SH-SY5Y (cell line): Measurements from ENCODE around the gene USH1G.

Source experiments
- GATA2 ChIP-seq: IDR thresholded peaks from 2 replicates; pipeline ENCODE4 v1.6.1; 2011; ENCODE audit warnings: mild to moderate bottlenecking, low read depth, low read length
- GATA3 ChIP-seq: IDR thresholded peaks from 2 replicates; pipeline ENCODE4 v1.6.1; 2011; ENCODE audit warnings: low read depth, mild to moderate bottlenecking, low read length, moderate library complexity

Gene USH1G

DNA sequence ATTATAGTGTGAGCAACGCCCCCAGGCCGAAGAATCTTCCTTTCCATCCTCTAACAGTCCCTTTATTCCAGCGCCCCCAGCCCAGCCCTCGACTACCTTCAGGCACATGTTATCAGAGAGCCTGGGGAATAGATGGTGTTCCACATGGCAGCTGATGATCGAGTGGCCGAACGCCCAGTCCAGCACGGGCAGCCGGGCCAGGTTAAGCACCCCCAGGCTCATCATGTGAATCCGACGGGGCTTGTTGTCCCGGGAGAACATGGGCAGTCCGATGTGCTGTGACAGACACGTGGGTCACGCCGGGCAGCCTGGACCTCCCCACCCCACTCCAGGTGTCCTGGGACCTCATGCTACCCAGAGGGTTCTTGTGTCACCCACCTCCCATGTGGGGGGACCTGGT lies 43.7 kb downstream of the USH1G start:
- TF ChIP-seq GATA2 (no peak), GATA3 (no peak)

DNA sequence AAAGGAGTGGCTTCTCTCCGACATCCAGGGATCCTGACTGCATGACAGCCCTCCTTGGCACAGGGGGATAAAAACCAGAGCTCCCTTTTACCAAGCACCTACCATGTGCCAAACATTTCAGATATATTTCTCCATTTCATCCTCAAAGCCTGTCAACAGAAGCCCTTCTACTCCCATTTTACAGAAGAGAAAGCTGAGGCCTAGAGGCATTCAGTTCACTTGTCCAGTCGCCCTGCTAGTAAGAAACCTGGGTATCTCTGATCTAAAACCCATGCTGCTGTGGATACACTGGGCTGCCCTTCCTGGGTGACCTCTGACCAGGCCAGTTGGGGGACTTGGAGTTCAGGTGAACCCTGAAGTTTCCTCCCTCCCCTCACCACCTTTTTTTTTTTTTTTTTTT lies 44.4 kb downstream of the USH1G start:
- TF ChIP-seq GATA3 (no peak), GATA2 (no peak)

DNA sequence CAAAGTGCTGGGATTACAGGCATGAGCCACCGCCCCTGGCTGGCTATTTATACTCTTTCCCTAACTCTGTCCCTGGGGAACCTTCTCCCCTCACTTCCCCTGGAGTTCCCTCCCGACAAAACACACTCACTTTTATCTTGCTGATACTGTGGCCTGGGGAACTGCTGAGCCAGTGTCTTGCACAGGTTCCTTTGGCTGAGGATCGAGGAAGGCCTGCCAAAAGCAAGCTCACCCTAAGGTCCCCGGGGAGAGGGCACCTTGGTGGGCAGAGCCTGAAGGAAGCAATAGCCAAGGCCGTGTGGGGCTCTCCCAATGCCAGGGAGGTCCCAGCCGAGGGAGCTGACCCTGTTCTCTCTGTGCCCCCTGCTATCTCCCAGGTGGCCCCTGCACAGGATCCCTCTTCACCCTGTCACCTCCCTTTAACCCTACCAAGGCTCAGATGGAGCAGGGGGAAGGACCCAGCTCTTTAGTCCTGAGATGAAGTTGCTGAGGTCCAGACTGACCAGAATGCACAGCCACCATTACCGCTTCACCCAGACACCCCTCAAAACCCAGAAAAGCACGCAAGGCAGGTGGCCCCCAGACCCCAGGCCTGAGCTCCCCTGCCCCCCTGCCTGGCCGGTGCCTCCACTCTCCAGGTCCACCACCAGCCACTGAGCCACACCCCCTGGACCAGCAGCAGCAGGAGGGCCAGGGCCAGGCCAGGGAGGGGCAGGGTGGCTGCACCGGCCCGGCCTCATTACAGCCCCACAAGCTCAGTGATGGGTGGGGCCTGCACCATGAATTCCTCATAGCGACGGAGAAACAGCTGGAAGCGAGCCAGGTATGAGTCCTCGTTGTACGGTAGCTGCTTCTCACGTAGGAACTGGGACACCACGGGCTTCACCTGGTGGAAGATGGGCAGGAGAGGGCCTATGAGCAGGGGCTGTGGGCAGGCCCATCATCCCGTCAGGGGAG lies 45.2 kb downstream of the USH1G start:
- TF ChIP-seq GATA2 (no peak), GATA3 (no peak)

DNA sequence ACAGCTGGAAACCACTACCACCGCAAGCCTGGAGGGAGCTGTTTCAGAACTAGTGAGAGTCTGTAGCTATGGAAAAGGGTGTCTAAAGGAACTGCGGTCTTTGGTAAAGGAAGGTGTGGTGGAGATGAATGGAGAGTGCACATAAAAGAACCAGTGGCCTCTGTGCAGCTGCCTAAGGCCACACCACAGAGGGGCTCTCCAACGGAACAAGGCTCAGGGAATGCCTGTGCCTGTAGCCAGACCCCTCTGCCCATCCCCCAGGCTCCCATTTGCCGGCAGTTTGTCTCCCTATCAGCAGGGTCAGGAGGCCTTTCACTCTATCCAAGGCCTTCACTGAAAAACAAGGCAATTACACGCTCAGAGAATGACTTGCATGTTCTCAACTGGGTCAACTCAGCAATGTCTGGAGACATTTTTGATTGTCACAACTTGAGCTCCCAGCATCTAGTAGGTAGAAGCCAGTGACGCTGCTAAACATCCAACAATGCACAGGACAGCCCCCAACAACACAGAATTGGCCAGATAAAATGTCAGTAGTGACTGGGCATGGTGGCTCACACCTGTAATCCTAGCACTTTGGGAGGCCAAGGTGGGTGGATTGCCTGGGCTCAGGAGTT lies 47.0 kb downstream of the USH1G start:
- TF ChIP-seq GATA2: no peak
- TF ChIP-seq GATA3: no peak

DNA sequence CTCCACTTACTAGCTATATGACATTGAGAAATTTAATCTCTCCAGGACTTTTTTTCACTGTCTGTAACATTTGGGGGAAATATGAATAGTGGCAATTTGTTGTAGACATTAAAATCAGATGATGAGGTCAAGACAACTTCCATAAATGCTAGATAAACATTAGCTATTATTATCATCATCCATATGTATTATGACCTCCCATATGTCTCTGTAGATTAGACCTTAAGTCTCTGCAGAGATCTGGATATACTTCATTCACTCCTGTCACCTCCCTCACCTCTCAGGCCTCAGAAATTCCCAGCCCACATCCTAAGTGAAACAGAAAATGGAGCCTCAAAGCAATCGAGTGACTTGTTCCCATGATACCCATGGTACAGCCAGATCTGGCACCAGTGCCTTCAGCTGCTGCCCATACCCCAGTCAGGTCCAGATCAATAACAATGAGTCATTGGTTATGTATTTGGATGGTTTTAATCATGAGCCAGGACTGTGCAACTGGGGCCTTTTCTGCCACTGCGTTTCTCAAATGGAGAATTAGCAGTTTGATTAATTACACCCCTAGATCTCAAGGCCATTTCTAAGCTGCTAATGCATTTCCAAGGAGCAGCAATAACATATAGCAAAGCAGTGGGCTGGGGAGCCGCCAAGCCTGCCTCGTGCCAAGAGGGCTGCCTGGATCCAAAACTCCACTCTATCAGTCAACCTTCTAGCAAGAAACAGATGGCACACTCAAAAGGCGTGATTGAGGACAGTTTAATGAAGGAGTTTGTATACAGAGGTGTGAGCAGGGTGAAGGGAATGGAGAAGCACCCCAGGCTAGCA lies 47.7 kb downstream of the USH1G start:
- TF ChIP-seq GATA2 (no peak), GATA3 (no peak)

DNA sequence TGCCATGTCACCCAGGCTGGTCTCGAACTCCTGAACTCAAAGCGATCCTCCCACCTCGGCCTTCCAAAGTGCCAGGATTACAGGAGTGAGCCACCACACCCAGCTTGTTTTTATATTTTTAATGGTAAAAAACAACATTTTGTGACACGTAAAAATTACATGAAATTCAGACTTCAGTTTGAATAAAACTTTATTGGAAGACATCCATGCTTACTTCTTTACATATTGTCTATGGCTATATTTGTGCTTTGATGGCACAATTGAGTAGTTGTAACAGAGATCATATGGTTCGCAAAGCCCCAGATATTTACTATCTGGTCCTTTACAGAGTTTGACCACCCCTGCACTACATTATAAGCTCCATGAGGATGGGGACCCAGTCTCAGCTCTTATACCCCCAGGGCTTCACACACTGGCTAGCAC lies 48.4 kb downstream of the USH1G start:
- TF ChIP-seq GATA2 (no peak), GATA3 (no peak)

DNA sequence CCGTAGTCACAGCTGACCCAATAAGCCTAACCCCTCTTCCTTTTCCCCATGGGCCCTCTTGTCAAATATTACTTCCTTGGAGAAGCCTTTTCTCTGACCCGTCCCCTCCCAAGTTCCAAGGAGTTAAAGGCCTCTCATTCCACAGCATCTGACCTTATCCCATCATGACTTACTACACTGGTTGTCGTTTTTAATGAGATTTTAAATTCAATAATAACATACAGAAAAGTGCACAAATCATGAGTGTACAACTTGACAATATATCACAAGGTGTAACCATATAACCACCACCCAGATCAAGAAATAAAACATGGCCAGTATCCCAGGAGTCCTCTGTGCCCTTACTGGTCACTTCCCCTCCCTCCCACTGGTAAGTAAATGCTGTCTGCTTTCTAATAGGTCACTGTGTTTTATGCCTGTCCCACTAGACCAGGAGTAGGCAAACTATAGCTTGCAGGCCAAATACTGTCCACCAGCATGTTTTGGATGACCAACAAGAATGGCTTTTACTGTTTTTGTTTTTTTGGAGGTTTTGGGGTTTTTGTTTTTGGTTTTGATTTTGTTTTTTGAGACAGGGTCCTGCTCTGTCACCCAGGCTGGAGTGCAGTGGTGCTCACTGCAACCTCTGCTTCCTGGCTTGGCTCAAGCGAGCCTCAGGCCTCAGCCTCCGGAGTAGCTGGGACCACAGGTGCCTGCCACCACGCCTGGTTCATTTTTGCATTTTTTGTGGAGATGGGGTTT lies 49.0 kb downstream of the USH1G start:
- no peak for TF ChIP-seq GATA2
- no peak for TF ChIP-seq GATA3

DNA sequence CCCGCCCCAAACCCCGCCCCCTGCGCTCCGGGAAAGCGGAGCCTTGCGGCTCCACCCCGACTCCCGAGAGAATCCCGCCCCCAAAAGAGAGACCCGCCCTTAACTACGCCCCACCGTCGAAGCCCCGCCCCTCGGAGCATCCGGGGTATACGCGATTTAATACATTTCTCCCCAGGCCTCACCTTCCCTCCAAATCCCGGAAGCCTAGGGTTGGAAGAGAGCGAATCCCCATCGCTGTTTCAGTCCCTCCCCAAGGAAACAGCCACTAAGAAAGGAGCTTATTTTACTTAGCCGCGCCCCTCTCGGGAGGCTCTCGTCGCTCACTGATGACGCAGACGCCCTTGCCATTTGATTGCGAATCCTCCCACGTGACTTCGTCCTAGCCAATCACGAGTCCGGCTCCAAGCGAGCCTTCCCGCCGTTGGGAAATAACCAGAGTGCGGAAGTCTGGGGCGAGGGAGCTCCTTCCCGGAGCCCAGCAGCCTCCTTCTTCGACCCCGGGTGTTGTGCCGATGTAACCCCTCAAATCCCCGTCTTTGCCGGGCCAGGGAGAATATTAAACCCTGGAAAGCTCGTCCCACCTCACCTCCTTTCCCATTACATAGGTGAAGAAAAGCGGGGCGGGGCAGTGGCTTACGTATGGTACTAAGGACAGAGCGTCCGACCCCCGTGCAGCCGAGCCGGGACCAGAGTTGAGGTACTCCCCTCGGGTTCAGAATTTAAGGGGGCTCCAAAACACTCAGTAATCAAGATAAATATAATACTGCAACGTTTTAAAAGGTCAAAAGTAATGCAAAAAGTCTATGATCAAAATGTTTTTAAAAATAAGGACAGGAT lies 49.8 kb downstream of the USH1G start:
- TF ChIP-seq GATA2 (no peak), GATA3 (no peak)

DNA sequence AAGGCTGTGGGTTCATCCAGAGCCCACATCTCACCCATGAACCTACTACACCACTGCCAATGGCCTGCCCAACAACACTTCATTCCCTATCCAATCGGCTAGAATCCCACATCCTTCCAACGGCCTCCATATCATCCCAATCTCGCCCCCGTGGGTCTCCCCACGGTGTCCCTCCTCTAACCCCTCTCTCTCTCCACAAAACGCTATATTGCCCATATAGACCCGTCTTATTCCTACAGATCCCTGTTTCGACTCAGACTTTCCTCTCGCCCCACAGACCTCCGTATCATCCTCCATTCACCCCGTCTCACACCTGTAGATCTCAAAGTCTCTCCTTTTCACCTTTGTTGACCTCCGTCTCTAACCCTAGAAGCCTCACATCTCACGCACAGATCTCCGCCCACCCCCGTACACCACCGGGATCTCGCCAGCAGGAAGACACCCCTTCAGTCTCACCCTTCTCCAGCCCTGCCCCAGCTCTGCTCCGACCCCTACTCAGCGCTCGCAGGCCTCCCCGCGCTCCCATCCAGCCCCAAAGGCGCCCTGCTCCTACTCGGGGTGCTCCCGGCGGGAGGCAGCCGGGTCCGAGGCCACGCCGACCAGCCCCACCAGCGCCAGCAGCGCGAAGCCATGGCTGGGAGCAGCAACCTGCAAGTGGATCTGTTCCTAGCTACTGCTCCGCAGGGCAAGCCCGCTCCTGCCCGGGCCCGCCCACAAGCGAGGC lies 50.6 kb downstream of the USH1G start, which contains the start of gene FDXR:
Gene FDXR (minus strand): TSS at position 682 of the 724 bp plus-strand sequence. CDS start 50 bp downstream, at position 632.
- no peak for TF ChIP-seq GATA3
- TF ChIP-seq GATA2: 0 out of 2 replicates have a peak, but pooled peaks have one; percentile 11

DNA sequence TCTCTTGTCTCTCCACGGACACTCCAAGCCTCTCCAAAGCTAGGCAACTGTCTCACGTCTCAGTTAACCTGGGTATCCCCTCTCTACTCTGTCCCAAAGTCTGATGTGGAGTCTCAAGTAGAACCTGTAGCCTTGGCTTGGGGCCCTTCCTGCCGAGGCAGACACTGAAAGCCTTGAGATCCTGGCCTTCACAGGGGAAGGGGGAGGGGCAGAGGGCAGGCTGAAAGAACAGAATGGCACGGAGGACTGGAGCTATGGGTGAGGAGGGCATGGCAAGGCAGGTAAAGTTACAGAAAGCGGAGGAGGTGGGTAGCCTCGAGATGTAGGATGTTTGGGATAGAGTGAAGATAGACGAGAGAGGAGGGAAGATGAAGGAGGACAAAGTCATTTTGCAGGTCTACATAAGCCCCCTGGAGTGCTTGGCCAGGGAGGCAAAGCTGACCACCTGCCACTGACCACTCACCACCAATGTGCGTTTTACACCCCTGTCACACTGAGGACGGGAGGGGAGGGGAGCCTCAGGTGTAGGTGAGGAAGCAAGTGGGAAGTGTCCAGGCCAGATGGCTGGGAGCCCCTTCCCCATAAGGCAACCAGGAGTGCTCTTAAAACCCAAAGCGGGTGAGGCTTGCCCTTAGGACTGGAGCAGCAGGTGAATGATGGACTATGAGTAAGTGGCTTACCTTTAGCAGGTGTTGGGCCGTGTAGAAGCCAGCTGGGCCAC lies 51.5 kb downstream of the USH1G start:
- TF ChIP-seq GATA3: no peak
- no peak for TF ChIP-seq GATA2

DNA sequence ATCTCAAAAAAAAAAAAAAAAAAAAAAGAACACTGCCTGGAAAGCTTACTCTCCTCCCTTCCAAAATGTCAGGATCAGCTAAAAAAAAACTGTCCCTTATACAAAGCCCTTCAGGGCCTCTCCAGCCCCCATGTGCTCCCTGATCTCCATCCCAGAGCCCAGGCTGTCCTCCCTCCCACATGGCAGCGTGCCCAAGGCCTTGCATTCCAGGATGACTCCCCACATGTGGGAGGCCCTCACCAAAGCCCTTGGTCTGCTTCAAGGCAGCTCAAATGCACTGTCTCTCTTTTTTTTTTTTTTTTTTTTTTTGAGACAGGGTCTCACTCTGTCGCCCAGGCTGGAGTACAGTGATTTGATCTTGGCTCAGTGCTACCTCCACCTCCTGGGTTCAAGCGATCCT lies 52.5 kb downstream of the USH1G start:
- no peak for TF ChIP-seq GATA2
- no peak for TF ChIP-seq GATA3

DNA sequence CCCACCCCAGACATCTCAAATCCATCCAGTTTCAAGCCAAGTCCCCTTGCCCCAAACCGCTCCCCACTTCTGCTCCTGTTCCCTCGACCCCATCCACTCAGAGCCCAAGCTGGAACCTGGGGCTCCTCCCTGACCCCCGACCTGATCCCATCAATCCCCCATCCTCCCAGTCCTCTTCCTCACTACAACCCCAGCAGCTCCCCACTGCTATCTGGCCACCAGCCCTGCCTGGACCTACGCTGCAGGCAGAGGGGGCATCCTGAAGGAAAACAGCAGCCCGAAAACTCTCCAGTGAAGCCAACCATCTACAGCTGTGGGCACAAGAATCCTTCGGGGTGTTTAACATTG lies 54.2 kb downstream of the USH1G start:
- TF ChIP-seq GATA3 (no peak), GATA2 (no peak)
